NCI-H146 (cell line): ENCODE measurements around the gene IL4I1.

Experiments
- DNase-seq: peaks from one replicate; lab custom pipeline; 2025; lab: John Stamatoyannopoulos, UW

Gene IL4I1

DNA sequence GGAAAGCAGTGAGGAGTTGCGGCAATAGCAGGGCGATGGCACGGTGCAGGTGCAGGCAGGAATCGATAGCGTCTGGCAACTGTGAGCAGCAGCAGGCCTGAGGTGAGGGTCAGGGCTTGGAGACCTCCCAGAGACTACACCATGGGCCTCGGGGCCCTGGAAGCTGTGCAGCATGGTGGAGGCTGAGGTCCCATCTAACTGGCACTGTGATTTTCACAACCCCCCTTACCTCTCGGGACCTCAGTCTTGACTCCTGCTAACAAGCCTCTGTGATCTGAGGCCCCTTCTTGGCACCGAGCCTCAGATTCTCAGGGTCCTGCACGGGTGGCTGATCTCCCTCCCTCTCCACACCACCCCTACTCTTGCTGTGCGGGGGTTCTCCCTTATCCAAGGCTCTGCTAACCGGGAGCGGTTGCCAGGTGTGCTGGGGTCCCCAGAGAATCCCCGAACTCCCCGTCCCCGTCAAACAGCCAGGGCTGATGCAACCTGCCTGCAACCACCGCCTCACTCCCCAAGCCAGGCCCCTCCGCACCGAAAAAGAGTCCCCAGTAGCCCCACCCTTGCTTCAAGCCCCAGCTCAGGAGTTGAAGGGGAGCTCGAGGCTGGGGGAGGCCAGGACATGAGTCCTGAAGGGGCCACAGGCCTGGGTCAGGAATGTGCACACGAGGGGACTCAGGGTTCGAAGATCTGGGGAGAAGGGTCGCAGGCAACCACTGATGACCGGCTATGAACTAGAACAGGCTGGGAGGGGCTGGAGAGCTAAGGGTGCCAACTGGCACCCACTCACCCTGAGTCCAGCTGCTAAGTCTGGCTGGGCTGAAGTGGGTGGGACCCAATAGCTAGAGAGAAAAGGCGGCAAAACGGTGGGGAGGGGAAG is 27.6 kb upstream of the IL4I1 start:
- DNase-seq: no peak

DNA sequence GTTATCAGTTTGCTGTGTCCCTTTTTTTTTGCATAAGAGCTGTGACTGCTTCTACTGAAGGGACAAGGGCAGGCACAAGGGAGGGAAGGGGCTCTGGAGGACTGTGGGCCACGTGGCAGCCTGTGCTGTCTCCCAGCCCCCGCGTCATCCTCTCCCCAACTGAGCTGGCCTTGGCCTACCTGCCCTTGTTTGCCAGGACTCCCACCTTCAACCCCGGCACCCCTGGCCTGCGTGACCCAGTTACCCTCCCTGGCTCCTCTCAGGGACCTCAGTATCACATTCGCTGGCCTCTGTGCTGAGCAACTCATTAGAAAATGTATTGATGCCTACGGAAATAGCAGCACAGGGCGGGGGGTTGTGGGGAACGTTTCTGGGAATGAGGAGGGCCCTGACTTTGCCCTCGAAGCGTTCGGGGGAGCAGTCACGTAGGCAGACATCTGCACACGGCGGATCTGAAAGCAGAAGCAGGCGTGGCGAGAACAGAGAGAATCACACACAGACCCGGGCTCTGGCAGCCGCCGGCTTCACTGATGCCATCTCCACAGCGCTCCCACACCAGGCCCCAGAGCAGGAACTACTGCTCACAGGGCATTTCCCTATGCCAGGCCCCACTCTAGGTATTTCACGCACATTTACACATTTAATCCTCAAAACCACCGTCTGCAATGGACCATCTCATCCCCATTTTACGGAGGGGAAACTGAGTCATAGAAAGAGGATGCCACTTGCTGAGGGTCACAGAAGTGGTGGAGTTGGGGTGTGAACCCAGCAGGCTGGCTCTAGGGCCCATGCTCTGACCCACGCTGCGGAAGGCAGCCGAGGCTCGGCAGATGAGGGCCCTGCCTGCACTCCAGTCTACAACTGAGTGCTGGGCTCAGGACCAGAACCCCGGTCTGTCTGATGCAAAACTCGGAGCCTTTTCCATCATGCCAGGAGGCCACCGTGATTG is 26.6 kb upstream of the IL4I1 start:
- no peak for DNase-seq

DNA sequence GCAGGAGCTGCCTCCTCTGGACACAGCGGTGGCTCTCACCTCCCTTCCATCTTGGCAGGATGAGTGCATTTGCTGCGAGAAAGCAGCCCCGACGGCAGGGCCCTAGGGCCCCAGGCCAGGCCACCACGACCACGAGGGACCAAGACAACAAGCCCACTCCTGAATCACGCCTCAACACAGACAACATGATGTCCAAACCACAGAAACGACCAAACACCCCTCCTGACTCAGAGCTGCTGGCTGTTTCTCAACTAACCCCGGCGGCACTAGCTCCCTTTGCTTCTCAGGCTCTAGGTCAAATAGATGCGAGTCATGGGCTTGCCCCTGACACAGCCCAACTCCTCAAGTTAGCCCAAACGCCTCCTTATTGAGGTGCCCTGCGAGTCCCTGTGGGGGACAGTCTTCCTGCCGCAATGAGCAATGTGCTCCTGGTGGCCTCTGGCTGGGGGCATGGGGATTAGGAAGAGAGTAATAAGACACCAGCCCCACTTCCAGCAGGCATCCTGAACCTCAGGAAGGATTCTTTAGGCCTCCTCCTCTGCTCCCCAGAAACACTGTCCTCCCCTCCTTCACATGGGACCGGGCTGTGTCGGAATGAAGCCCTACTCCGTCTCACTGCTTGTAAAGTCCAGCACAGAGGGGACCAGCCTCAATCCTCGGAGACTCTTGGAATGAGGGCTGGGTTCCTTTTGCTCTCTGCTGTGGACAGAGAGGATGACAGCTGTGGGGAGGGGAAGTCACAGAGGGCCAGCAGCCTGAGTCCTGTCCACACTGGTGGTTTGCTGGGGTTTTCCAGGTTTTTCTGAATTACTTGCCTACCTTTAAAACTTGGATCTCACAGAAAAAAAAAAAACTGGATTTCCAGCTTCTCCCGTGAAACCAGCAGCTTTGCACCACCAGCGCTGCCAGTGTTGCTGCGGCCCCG is 25.4 kb upstream of the IL4I1 start:
- no peak for DNase-seq

DNA sequence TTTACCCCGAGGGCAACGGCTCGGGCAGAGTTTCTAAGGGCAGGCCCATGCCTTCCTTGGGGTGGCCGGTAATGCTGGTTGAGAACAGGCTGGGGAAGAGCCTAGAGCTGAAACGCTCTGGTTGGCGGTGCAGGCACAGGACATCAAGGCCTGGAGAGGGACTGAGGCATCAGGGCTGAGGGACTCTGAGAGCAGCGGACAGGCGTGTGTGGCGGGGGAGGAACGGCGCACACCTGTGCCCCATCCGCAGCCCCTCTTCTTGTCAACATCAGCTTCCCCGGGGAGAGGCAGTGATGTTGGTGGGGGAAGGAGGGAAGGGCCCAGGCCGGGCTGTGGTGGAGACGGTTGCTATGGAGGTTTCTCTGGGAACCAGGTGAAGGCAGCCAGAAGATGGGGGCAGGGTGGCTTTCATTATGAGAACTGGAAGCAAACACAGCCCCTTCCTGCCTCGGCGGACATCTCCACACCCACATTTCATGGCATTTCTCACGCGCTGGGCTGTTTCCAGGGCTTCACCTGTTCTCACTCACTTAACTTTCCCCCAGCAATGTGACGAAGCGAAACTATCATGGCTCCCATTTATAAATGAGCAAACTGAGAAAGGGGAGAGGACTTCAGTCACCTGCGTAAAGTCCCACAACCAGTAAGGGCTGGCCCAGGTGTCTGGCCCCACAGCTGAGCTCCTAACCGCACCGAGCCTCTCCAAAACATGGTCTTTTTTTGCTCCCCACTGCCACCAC is 24.1 kb upstream of the IL4I1 start:
- peak; percentile 27 for DNase-seq

DNA sequence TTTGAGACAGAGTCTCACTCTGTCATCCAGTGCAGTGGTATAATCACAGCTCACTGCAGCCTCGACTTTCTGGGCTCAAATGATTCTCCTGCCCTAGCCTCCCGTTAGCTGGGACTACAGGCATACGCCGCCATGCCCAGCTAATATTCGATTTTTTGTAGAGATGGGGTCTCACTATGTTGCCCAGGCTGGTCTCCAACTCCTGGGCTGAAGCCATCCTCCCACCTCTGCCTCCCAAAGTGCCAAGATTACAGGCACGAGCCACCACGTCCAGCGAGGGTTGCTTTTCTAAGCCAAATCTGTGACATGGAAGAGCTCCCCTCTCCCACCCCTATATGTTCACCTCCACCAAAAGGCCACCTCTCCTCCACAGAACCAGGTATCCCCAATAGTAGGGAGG is 21.4 kb upstream of the IL4I1 start:
- DNase-seq: no peak

DNA sequence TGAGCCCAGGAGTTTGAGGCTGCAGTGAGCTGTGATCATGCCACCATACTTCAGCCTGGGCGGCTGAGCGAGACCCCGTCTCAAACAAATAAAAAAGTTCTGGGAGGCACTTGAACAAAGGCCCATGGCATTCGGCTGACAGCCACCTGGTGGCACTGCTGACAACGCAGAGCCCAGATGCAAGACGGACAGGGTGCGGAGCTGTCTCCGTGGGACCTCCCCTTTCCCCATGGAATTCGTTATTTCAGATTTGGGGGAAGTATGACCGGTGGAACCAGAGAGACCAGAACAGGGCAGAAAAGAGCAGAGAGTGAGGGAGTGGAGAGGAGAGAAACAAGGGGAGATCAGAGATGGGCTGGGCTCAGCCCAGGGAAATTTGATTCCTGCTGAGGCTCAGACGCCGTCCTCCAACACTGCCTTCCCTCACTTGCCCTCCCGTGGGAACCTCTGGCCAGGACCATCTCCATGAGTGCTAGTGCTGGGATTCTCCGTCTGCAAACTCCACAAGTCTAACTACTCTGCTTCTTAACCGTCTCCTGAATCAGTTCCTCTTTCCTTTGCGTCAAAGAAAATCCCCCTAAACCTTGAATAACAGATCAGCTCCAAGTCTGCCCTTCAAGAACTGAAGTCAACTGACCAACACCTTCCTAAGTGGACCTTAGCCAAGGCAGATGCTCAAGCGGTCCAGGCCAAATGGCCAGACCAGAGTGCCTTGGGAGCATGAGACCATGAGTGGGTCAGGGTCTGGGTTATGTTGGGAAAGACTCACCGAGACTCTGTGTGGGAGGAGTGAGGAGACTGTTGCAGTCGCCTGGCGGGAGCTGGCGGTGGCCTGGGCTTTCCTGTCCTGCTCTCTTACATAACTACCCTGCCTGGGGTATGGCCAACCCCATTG is 20.4 kb upstream of the IL4I1 start:
- DNase-seq: no peak

DNA sequence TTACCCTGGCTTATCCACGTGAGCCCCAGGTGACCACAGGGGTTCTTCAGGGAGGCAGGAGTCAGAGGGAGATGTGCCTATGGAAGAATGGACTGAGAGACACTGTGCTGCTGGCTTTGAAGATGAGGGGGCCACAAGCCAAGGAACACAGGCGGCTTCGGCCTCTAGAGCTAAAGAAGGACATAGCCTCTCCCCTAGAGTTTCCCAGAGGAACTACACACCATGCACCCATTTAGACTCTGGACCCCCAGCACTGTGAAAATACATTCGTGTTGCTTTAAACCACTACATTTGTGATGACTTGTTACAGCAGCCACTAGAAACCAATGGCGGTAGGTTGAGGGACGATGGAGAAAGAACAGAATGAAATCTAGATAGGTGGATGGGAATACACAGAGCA is 18.6 kb upstream of the IL4I1 start:
- DNase-seq: no peak

DNA sequence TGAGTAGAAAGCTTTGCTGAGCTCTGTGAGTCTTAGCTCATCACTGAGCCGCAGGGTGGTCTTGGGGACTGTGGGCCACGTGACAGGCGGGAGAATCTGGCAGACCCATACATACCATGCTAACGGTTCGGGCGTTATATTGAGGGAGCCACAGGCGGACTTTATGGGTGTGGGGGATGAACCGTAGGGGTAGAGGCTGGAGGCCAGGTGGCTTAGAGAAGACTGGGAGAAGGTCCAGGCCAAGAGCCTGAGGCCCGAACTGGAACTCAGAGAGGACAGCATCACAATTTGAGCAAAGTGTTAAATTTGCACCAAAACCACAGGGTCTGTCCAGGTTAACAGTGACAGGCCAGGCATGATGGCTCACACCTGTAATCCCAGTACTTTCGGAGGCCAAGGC is 17.0 kb upstream of the IL4I1 start:
- DNase-seq: no peak

DNA sequence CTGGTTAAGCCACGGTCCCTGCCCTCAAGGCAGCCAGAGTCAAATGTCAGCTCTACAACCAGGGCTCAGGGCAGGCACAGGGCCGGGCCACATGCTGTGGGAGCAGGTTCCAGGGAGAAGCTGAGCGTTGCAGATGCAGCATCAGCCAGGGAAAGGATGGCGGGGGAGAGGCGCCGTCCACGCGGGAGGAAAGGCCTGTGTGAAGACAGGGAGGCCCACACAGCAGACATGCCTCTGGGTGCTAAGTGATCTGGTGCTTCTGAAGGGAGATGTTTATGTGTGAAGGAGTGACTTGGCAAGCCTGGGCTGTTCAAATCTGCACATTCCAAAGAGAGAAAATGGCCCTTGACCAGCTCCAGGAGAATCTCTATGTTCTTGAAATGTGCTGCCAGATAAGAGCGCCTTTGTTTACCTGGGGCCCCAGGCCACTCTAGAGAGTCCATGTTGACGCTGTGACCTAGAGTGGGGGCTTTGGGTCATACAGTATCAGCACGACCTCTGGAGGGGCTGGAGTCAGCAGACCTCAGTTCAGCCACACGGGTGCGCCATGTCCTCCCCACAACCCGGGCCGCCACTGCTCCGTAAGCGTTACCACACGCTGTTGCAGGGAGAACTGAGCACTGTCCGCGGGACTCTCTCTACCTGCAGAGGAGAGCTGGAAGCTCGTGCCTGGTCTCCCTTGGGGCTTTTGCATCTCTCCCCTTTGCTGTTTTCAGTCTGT is 16.4 kb upstream of the IL4I1 start:
- no peak for DNase-seq

DNA sequence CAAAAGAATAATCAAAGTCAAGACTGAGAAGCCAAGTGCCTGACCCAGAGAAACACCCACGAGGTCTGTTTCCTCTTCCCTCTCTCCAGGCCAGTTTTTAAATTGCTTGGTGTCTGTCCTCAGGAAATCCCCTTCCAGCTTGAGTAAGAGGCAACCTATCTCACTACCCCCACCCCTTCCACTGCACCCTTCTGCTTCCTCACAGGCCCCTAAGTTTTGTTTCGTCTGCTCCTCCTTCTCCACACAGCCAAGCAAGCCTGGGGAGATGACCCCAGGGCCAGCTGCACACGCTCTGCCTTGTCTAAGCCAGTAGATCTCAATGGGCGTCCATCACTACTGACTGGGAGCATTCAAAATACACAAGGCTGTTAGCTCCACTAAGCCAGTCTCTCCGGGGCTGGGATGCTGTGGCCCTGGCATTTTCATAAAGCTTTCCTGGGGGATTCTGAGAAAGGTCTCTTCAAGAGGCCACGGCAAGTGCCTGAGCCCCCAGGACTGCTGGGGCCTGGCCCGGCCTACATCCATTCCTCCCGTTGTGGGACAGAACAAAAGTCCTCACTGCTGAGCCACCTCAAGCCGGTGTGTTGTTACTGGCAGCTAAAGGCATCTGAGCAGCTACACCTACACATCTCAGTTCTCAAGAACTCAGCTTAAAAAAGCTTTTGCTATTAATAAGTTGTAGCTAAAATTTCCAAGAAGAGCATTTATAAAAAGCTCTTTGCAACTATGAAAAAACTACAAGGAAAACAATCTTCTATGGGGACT is 14.9 kb upstream of the IL4I1 start:
- DNase-seq: no peak

DNA sequence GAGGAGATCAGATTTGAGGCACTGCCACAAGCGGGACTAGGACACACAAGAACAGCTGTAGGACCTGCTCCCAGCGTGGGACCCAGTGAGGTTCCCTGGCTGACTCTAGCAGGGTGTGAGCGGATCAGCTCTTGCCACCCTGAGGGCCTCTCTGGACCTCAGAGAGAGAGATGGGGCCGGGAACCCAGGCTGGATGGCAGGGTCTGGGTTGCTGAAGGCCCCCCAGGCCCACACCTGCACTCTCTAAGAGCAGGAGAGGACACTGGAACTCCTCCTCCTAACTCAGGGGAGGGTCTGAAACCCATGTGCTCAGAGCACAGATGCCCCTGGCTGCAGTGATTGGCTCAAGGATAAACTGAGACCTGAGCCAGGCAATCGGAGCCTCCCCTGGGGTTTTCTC is 13.5 kb upstream of the IL4I1 start:
- DNase-seq: no peak

DNA sequence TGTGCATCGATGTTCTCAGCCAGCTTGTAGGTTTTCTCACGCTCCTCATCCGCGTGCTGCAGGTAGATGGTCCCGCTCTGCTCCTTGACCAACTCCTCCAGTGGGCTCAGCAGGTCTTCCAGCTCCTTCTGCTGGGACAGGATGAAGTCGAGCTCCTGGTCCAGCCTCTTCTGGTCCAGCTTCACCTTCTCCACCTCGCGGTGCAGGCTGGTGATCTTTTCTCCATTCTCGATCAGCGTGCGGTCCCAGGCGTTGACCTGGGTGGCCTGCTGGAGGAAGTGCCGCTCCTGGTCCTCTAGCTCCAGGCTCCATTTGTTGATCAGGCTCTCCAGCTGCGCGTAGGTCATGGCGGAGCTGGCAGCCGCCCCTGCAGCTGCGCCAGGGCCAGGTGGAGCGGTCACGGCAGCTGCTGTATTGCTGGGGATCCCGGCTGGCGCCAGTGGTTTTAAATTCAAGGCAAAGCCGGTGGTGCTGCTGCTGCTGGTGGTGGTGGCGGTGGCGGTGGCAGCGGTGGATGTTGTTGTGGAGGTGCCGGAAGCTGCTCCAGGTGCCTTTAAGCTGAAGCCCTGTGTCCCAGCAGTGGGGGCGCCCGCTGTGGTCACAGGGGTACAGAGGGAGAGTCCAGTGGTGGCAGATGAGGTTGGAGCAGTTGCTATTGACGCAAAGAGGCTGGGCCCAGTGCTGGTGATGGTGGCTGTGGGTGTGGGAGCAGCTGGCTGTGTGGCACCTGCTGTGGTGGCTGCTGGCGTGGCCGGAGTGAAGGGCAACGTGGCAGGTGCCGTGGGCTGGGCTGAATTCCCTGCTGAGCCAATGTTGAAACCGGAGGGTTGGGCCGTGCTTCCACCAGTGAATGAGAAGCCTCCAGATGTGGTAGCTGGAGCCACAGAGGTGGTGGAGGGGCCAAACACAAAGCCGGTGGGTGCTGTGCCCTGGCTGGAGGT is 12.1 kb upstream of the IL4I1 start:
- no peak for DNase-seq

DNA sequence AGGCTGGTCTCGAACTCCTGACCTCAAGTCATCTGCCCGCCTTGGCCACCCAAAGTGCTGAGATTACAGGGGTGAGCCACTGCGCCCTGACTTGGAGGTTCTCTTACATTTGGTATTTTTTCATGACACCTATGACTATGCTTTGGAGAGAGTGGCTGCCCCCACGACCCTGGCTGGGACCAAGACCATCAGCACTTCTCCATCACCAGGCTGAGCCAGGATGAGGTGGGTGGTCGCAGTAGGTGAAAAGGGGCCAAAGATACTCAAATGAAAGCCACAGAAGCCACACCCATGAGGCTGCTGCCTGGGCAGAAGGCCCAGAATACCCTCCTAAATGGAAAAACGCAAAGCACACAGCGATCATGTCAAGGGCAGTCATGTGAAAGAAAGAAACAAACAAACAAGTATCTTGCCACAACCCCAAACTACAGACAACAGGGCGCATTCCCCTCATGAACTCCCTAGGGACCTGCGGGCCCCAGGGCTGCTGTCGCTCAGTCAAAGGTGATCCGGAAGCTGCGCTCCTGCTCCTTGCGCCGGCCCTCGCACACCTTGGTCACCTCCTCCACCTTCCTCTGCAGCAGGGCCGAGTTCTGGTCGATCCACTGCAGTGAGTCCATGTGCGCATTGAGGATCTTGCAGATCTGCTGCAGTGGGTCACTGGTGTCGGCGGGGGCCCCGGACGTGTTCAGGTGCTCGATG is 11.2 kb upstream of the IL4I1 start:
- DNase-seq: no peak

DNA sequence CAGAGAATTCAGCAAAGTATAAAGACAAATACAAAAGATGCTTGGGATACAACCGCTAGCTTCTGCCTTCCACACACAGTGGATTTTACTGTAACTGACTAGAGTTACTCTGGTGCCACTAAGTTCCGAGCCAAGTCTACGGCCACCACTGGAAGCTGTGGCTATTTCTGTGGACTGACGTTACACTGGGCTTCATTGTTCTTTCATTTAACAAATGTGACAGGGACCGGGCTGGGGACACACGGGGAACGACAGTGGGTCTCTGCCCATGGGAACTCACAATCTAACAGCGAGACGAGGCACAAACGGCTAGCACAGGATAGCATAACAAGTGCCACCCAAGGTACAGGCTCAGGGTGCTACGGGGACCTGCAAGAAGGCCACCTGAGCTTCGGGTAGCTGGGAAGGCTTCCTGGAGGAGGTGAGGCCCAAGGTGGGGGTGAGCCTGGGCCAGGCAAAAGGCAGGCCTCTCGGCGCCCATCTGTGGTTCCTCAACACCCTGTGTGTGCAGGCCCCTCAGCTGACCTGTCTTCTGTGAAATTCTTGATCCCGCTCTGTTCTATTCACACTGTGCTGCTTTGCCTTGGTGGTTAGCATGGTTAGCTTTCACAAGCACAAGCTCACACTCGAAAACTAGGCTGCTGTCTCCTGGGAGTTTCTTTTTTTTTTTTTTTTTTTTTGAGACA is 10.3 kb upstream of the IL4I1 start:
- DNase-seq: no peak

DNA sequence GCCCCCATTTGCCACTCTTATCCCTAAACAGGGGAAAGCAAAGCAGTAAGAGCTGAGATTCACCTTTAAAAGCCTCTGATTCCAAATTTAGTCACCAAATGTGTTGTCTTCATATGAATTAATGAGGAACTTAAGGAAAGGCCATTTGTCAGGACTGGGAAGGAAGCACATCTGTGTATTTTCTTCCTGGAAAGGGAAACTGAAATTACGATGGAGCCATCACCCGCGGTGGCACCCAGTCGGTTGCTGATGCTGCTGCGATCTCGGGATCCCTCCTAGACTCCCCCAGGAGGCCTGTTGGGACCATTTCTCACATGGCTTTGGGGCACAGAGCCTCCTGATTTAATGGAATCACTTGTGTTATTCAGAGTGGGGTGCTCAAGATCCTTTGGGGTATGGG is 7.4 kb upstream of the IL4I1 start:
- DNase-seq: no peak

DNA sequence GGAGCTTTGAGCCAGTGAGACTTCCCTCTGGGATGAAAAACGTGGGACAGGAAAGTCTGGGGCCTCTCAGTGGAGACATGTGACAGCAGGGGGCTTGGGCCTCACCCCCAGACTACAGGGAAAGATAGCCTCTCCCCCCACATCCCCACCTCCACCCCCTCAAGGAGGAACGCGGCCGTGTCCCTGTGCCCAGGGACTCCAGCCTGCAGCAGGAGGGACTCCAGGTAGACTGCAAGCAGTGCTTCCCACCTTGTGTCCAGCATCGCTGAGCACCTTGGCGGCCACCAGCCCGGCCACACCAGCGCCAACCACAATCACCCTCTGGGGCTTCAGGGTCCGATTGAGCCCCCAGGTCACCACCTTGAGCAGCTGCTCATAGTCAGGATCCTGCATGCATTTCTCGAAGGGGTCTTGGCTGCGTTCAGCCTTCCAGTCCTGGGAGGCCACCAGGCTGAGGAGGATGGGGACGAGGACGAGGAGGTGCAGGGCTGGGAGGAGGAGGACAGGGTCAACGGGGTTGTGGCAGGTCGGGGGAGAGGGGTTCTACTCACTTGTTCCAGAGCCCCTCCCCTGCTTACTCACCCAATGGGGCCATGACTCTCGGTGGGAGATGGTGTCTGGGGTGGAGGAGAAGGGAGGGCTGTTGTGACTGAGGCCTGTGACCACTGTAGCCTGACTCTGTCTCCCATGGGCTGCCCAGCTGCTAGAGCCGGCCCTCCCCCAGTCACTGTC is 955 bp downstream of the IL4I1 start:
- no peak for DNase-seq
